PC-9 (cell line): ENCODE measurements around the gene ZNF385B. TPM values are rescaled to one million over a fixed set of nuclear protein-coding genes. Genes with fewer than 3 reads are reported as not detected.
A peak's percentile ranks its signal among the peaks of the same experiment; 100 is the strongest.

ENCODE experiments used
- BruUV-seq: library from RNA; stranded (reverse); fragments of 400-500 nt; replicated peaks from 2 replicates; lab custom pipeline; 2021; lab: Mats Ljungman, UMichigan
- CTCF ChIA-PET: fragments of 300-600 bp; sonication (Branson Sonifier 250); formaldehyde crosslinking; loops from one replicate; lab custom pipeline; 2022; ENCODE audit warnings: antibody characterized with exemption; lab: Charles Lee
- POLR2A ChIA-PET: fragments of 300-600 bp; sonication (Branson Sonifier 250); formaldehyde crosslinking; loops from one replicate; lab custom pipeline; 2022; ENCODE audit warnings: antibody characterized with exemption; ENCODE audit not compliant: unreplicated experiment; lab: Charles Lee
- DNase-seq, 2 experiments: peaks; one replicate each; pipeline versions ENCODE4 v3.0.0 to v3.0.0-alpha.2; 2015 to 2022; ENCODE audit warnings: mixed read lengths in 1 of 2
- H2AFZ ChIP-seq: fragments of 200-600 bp; sonication (generic); 2 replicates; pipeline ENCODE4 v1.8.1; 2017; ENCODE audit warnings: antibody characterized with exemption
- H3F3A ChIP-seq: fragments of 200-600 bp; sonication (generic); 2 replicates; pipeline ENCODE4 v1.8.1; 2017; ENCODE audit warnings: antibody characterized with exemption, mild to moderate bottlenecking, low read depth; ENCODE audit not compliant: insufficient read depth
- H3K27ac ChIP-seq: fragments of 200-600 bp; sonication (generic); 2 replicates; pipeline ENCODE4 v1.6.1; 2016; ENCODE audit warnings: mixed run types
- H3K27me3 ChIP-seq: fragments of 200-600 bp; sonication (generic); 2 replicates; pipeline ENCODE4 v1.6.1; 2016; ENCODE audit warnings: low read depth, mixed run types; ENCODE audit not compliant: insufficient read depth
- H3K36me3 ChIP-seq: fragments of 200-600 bp; sonication (generic); 2 replicates; pipeline ENCODE4 v1.6.1; 2016; ENCODE audit warnings: low read depth, mixed run types
- H3K4me1 ChIP-seq: fragments of 200-600 bp; sonication (generic); replicated peaks from 2 replicates; pipeline ENCODE4 v1.6.1; 2016; ENCODE audit warnings: mixed run types; ENCODE audit not compliant: insufficient read depth
- H3K4me2 ChIP-seq: fragments of 200-600 bp; sonication (generic); 2 replicates; pipeline ENCODE4 v1.6.1; 2017; ENCODE audit warnings: mixed run types
- H3K4me3 ChIP-seq: fragments of 200-600 bp; sonication (generic); 2 replicates; pipeline ENCODE4 v1.6.1; 2016; ENCODE audit warnings: mixed run types
- H3K79me2 ChIP-seq: fragments of 200-600 bp; sonication (generic); 2 replicates; pipeline ENCODE4 v1.6.1; 2017; ENCODE audit warnings: low read depth, mixed run types
- H3K9me2 ChIP-seq: fragments of 200-600 bp; sonication (generic); 2 replicates; pipeline ENCODE4 v1.8.1; 2017; ENCODE audit warnings: mild to moderate bottlenecking; ENCODE audit not compliant: insufficient read depth
- H3K9me3 ChIP-seq: fragments of 200-600 bp; sonication (generic); 2 replicates; pipeline ENCODE4 v1.8.1; 2016; ENCODE audit warnings: low read depth; ENCODE audit not compliant: insufficient read depth
- H4K20me1 ChIP-seq: fragments of 200-600 bp; sonication (generic); 2 replicates; pipeline ENCODE4 v1.8.1; 2017; ENCODE audit not compliant: insufficient read depth
- CTCF ChIP-seq: fragments of 200-600 bp; sonication (generic); conservative IDR thresholded peaks from 2 replicates; pipeline ENCODE4 v1.6.1; 2017; ENCODE audit warnings: mixed run types, antibody characterized with exemption, mild to moderate bottlenecking, moderate library complexity
- EZH2 ChIP-seq: fragments of 200-600 bp; sonication (generic); IDR thresholded peaks from 2 replicates; pipeline ENCODE4 v1.8.0; 2017; ENCODE audit warnings: antibody characterized with exemption, low read depth
- intact Hi-C: fragments of 100-400 bp; cut with micrococcal nuclease; formaldehyde crosslinking; loops from one replicate; pipeline ENCODE4 v1.10.0; 2022; ENCODE audit not compliant: unreplicated experiment
- total RNA-seq: library from RNA; stranded (reverse); gene quantifications from 2 replicates; pipeline ENCODE4 v1.2.3, GENCODE V29; 2021

Gene ZNF385B
- total RNA-seq, 1 experiment from 2014 or later, result 4.1 TPM

GRCh38 chr2:179724403-179724802, 137.0 kb downstream of the ZNF385B start:
- 0 out of 2 replicates have a peak, but pooled peaks cover 2% of the 10 kb centered on the region for H3K9me2 ChIP-seq
- no peak overlapping the region for H3K4me2 ChIP-seq
- H3K27ac ChIP-seq, result no peak overlapping the region
- H3K9me3 ChIP-seq, result no peaks in the 10 kb centered on the region; the same call in 1 of the 2 replicates
- H3F3A ChIP-seq, result no peaks in the 10 kb centered on the region
- no peaks in the 10 kb centered on the region for H3K36me3 ChIP-seq
- intact Hi-C loops, result no loop called here
- H3K27me3 ChIP-seq, result no peaks in the 10 kb centered on the region
- no peaks in the 10 kb centered on the region for H4K20me1 ChIP-seq
- ChIA-PET POLR2A (no interaction called here), CTCF (no interaction called here)
- H3K4me1 ChIP-seq, result no peaks in the 10 kb centered on the region
- no peaks in the 10 kb centered on the region for H3K79me2 ChIP-seq
- TF ChIP-seq EZH2, result no peak
- no peak for TF ChIP-seq CTCF
- H2AFZ ChIP-seq, result no peak overlapping the region
- BruUV-seq, result no TSS peak
- no peak for DNase-seq
- H3K4me3 ChIP-seq, result no peak overlapping the region

- Histone ChIP-seq H3K27me3 (no peaks in the 10 kb centered on the region), H3K9me2 (0 out of 2 replicates have a peak, but pooled peaks cover 2% of the 10 kb centered on the region), H3F3A (no peaks in the 10 kb centered on the region), H3K27ac (no peak overlapping the region), H3K4me1 (no peaks in the 10 kb centered on the region), H3K4me3 (no peak overlapping the region), H3K79me2 (no peaks in the 10 kb centered on the region), H3K4me2 (no peak overlapping the region), H3K9me3 (no peaks in the 10 kb centered on the region; the same call in 1 of the 2 replicates), H4K20me1 (no peaks in the 10 kb centered on the region), H2AFZ (peak overlapping the region; percentile 53; the same call in 1 of the 2 replicates), H3K36me3 (no peaks in the 10 kb centered on the region)
- intact Hi-C loops, result no loop called here
- no peak for DNase-seq
- TF ChIP-seq CTCF, result no peak
- TF ChIP-seq EZH2, result no peak
- ChIA-PET CTCF (no interaction called here), POLR2A (no interaction called here)
- BruUV-seq, result no TSS peak
These were observed 141.1 kb downstream of the ZNF385B start for GRCh38 chr2:179720173-179720772.

- H3K36me3 ChIP-seq, result no peaks in the 10 kb centered on the region
- H3K4me2 ChIP-seq, result no peak overlapping the region
- H3F3A ChIP-seq, result no peaks in the 10 kb centered on the region
- TF ChIP-seq CTCF (no peak), EZH2 (no peak)
- ChIA-PET CTCF (no interaction called here), POLR2A (no interaction called here)
- no peaks in the 10 kb centered on the region; the same call in 1 of the 2 replicates for H3K4me1 ChIP-seq
- H2AFZ ChIP-seq, result no peak overlapping the region; the same call in 1 of the 2 replicates
- H3K27ac ChIP-seq, result no peak overlapping the region
- no peak for DNase-seq
- H3K27me3 ChIP-seq, result no peaks in the 10 kb centered on the region
- H3K9me2 ChIP-seq, result no peaks in the 10 kb centered on the region
- no peaks in the 10 kb centered on the region for H3K79me2 ChIP-seq
- no TSS peak for BruUV-seq
- no peak overlapping the region for H3K4me3 ChIP-seq
- intact Hi-C loops, result no loop called here
- H4K20me1 ChIP-seq, result no peaks in the 10 kb centered on the region
- no peaks in the 10 kb centered on the region for H3K9me3 ChIP-seq
These were observed 145.5 kb downstream of the ZNF385B start for GRCh38 chr2:179715871-179716270.
